Measurements from ENCODE around the gene SMIM20.

GRCh38 chr4:25913056-25913850 lies 767 bp upstream of the SMIM20 start:
- no peak for TF ChIP-seq CTCF (IDR thresholded peaks at IDR 0.05; ENCODE audit: low read depth, low read length)
- TF ChIP-seq EZH2phosphoT487 (IDR thresholded peaks at IDR 0.05; ENCODE audit: low read depth): no peak
